Brain microvascular endothelial cell (primary cell): ENCODE measurements around the gene JARID2.

Source experiments
- DNase-seq: peaks from one replicate; pipeline ENCODE4 v3.0.0-alpha.2; 2020
- H3K27ac ChIP-seq: fragments of 250-450 bp; sonication (Bioruptor Pico); 2 replicates; pipeline ENCODE4 v1.5.1; 2020; ENCODE audit warnings: mild to moderate bottlenecking, moderate library complexity
- H3K27me3 ChIP-seq: fragments of 250-450 bp; sonication (Bioruptor Pico); replicated peaks from 2 replicates; pipeline ENCODE4 v1.5.1; 2020; ENCODE audit warnings: mild to moderate bottlenecking
- H3K36me3 ChIP-seq: fragments of 250-450 bp; sonication (Bioruptor Pico); replicated peaks from 2 replicates; pipeline ENCODE4 v1.5.1; 2020; ENCODE audit warnings: mild to moderate bottlenecking
- H3K4me3 ChIP-seq: 2 replicates; pipeline ENCODE4 v1.5.1; 2011; ENCODE audit warnings: low read depth, mild to moderate bottlenecking, control low read depth, low read length, moderate library complexity
- in situ Hi-C: cut with HindIII; loops from 2 replicates; pipeline ENCODE4 v1.10.0; 2017; ENCODE audit warnings: low sequenced_read_pairs, low pct_ligation_motif_present
- TF ChIP-seq, protein P1 (sequence below): IDR thresholded peaks from 2 replicates; pipeline ENCODE4 v1.5.1; 2011; ENCODE audit warnings: low read depth, mild to moderate bottlenecking, moderate library complexity, low read length, control low read depth, inconsistent platforms; ENCODE audit errors: missing control alignments

Gene JARID2

GRCh38 chr6:15442467-15442866, 196.6 kb downstream of the JARID2 start:
- TF ChIP-seq, protein P1, sequence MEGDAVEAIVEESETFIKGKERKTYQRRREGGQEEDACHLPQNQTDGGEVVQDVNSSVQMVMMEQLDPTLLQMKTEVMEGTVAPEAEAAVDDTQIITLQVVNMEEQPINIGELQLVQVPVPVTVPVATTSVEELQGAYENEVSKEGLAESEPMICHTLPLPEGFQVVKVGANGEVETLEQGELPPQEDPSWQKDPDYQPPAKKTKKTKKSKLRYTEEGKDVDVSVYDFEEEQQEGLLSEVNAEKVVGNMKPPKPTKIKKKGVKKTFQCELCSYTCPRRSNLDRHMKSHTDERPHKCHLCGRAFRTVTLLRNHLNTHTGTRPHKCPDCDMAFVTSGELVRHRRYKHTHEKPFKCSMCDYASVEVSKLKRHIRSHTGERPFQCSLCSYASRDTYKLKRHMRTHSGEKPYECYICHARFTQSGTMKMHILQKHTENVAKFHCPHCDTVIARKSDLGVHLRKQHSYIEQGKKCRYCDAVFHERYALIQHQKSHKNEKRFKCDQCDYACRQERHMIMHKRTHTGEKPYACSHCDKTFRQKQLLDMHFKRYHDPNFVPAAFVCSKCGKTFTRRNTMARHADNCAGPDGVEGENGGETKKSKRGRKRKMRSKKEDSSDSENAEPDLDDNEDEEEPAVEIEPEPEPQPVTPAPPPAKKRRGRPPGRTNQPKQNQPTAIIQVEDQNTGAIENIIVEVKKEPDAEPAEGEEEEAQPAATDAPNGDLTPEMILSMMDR, result no peak
- in situ Hi-C loops, result no loop called here
- Histone ChIP-seq H3K27me3 (no peaks in the 10 kb centered on the region), H3K4me3 (no peak overlapping the region), H3K27ac (no peak overlapping the region), H3K36me3 (no peaks in the 10 kb centered on the region)
- DNase-seq, result no peak

DNA sequence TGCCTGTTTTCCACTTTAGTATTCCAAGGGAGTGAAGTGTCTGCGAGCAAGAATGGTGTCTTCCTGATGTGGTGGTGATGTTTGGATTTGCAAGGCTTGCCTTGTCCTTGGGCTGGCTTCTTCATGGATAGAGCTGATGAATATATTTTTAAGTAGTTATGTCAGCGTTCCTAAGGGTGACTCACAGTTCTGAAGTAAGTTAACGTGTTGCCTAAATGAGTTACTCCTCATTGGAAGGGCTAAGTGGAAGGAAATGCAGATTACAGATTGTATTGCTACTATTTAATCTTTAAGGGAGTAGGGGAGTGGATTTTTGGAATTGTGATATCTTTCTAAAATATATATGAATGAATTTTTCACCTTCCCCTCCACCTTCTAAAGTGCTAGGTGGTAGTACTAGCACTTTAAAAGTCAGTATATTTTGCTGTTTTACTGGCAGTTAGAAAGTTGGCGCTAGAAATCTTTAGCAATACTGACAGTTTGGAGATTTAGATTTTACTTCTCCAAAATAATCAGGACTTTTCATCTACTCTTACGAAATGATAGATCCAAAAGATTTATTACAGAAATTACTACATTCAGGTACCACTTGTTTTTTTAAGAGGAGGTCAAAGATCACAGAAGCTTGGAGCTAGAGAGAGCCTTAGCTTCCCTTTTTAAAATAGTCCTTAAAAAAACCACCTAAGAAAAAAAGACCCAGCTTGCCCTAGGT, 197.4 kb downstream of the JARID2 start:
- Histone ChIP-seq H3K36me3 (no peaks in the 10 kb centered on the region), H3K4me3 (no peak overlapping the region), H3K27ac (no peak overlapping the region), H3K27me3 (no peaks in the 10 kb centered on the region)
- TF ChIP-seq, protein P1, result peak; percentile 12
- peak; percentile 69 for DNase-seq
- in situ Hi-C loops, result no loop called here

- Histone ChIP-seq H3K4me3 (no peak overlapping the region), H3K27ac (no peak overlapping the region)
These were observed 198.3 kb downstream of the JARID2 start for GRCh38 chr6:15444081-15444731.

GRCh38 chr6:15444881-15445280, 199.0 kb downstream of the JARID2 start:
- H3K36me3 ChIP-seq, result no peaks in the 10 kb centered on the region
- no peaks in the 10 kb centered on the region for H3K27me3 ChIP-seq
- in situ Hi-C loops, result no loop called here
- H3K4me3 ChIP-seq, result no peak overlapping the region
- H3K27ac ChIP-seq, result no peak overlapping the region
- no peak for DNase-seq
- TF ChIP-seq, protein P1, result peak; percentile 16

More at GRCh38 chr6:15444081-15444731, 198.3 kb downstream of the JARID2 start:
- in situ Hi-C loops, result no loop called here
- TF ChIP-seq, protein P1, result no peak
- no peak for DNase-seq
- Histone ChIP-seq H3K27me3 (no peaks in the 10 kb centered on the region), H3K36me3 (no peaks in the 10 kb centered on the region)

- H3K27ac ChIP-seq, result no peak overlapping the region
- no peaks in the 10 kb centered on the region for H3K27me3 ChIP-seq
- TF ChIP-seq, protein P1, result no peak
- no peak overlapping the region for H3K4me3 ChIP-seq
- H3K36me3 ChIP-seq, result no peaks in the 10 kb centered on the region
- no peak for DNase-seq
- in situ Hi-C loops, result no loop called here
These were observed 201.8 kb downstream of the JARID2 start for GRCh38 chr6:15447546-15448267.
